Endothelial cell of umbilical vein (primary cell): Measurements from ENCODE around the gene ADRM1. TPM values are rescaled to one million over a fixed set of nuclear protein-coding genes. Genes with fewer than 3 reads are reported as not detected.

ENCODE experiments used
- BruUV-seq: library from RNA; stranded (reverse); fragments of 400-500 nt; replicated peaks from 2 replicates; lab custom pipeline; 2021; lab: Mats Ljungman, UMichigan
- CTCF ChIA-PET: fragments of 300-600, 350-600 bp; sonication (Branson Sonifier 250); formaldehyde crosslinking; loops from one replicate; lab custom pipeline; 2021; ENCODE audit warnings: antibody characterized with exemption, inconsistent platforms; lab: Charles Lee
- POLR2A ChIA-PET: fragments of 300-600, 350-600 bp; sonication (Branson Sonifier 250); formaldehyde crosslinking; loops from one replicate; lab custom pipeline; 2021; ENCODE audit warnings: antibody characterized with exemption, inconsistent platforms; lab: Charles Lee
- DNase-seq: peaks from one replicate; pipeline ENCODE4 v3.0.0-alpha.2; 2011; ENCODE audit warnings: low read depth, low spot score
- FAIRE-seq: peaks from 2 replicates; lab custom pipeline; 2011; peaks lifted over from hg19 to GRCh38; lab: Jason Lieb, UNC
- H2AFZ ChIP-seq: 2 replicates; pipeline ENCODE4 v1.6.0; 2012; ENCODE audit warnings: low read depth, low read length, control low read depth, inconsistent platforms
- H3K27ac ChIP-seq: 2 replicates; pipeline ENCODE4 v1.5.1; 2011; ENCODE audit warnings: low read depth, mild to moderate bottlenecking, control low read depth, low read length, moderate library complexity; ENCODE audit not compliant: insufficient read depth
- H3K27me3 ChIP-seq, 2 experiments: 2 replicates each; pipeline versions ENCODE4 v1.6.0 to v1.6.1; 2011; ENCODE audit warnings: low read length in 2 of 2, mixed read lengths in 1 of 2; ENCODE audit not compliant: control insufficient read depth in 2 of 2, insufficient read depth in 2 of 2
- H3K36me3 ChIP-seq, 2 experiments: 2 replicates in 1 of 2; 3 replicates in 1 of 2; pipeline ENCODE4 v1.5.1; 2011; ENCODE audit warnings: low read length in 2 of 2, mild to moderate bottlenecking in 1 of 2, moderate library complexity in 1 of 2; ENCODE audit not compliant: control insufficient read depth in 2 of 2, insufficient read depth in 2 of 2; ENCODE audit errors: extremely low read depth in 1 of 2
- H3K4me1 ChIP-seq: 3 replicates; pipeline ENCODE4 v1.5.1; 2011; ENCODE audit warnings: mild to moderate bottlenecking, low read length; ENCODE audit not compliant: control insufficient read depth, insufficient read depth; ENCODE audit errors: extremely low read depth
- H3K4me2 ChIP-seq: 2 replicates; pipeline ENCODE4 v1.6.1; 2011; ENCODE audit warnings: low read length, control low read depth, mixed read lengths; ENCODE audit not compliant: insufficient read depth
- H3K4me3 ChIP-seq, 3 experiments: fragments of 200-600 bp in 1 of 3; sonication (generic), shearing (Covaris generic) in 1 of 3; replicated peaks in 1 of 3; 2 replicates each; pipeline ENCODE4 v1.5.1; 2011 to 2016; ENCODE audit warnings: control low read depth in 3 of 3, low read length in 3 of 3, mild to moderate bottlenecking in 2 of 3, inconsistent platforms in 1 of 3, low read depth in 1 of 3, moderate library complexity in 1 of 3; ENCODE audit not compliant: insufficient read depth in 1 of 3
- H3K79me2 ChIP-seq: 2 replicates; pipeline ENCODE4 v1.6.0; 2012; ENCODE audit warnings: low read length, inconsistent platforms; ENCODE audit not compliant: control insufficient read depth, insufficient read depth
- H3K9ac ChIP-seq: replicated peaks from 2 replicates; pipeline ENCODE3; 2011; ENCODE audit warnings: low read length, control low read depth; ENCODE audit not compliant: insufficient read depth; ENCODE audit errors: extremely low read depth
- H3K9me1 ChIP-seq: replicated peaks from 3 replicates; pipeline ENCODE4 v1.6.0; 2011; ENCODE audit warnings: mild to moderate bottlenecking, low read length; ENCODE audit not compliant: control insufficient read depth, insufficient read depth; ENCODE audit errors: extremely low read depth
- H3K9me3 ChIP-seq: replicated peaks from 2 replicates; pipeline ENCODE4 v1.5.1; 2012; ENCODE audit warnings: low read length, inconsistent platforms; ENCODE audit not compliant: control insufficient read depth, insufficient read depth
- H4K20me1 ChIP-seq: replicated peaks from 2 replicates; pipeline ENCODE3; 2011; ENCODE audit warnings: mild to moderate bottlenecking, low read length; ENCODE audit not compliant: control insufficient read depth, insufficient read depth; ENCODE audit errors: extremely low read depth
- EZH2 ChIP-seq: IDR thresholded peaks from 2 replicates; pipeline ENCODE4 v1.6.1; 2012; ENCODE audit warnings: borderline replicate concordance, low read depth, mild to moderate bottlenecking, moderate library complexity, low read length, inconsistent platforms; ENCODE audit not compliant: severe bottlenecking
- FOS ChIP-seq: IDR thresholded peaks from 2 replicates; pipeline ENCODE4 v1.6.1; 2011; ENCODE audit warnings: mild to moderate bottlenecking, low read length, moderate library complexity, borderline replicate concordance; ENCODE audit not compliant: insufficient read depth
- GATA2 ChIP-seq: IDR thresholded peaks from 2 replicates; pipeline ENCODE4 v1.7.0; 2011; ENCODE audit warnings: low read depth, mild to moderate bottlenecking, moderate library complexity, mixed read lengths, low read length; ENCODE audit not compliant: insufficient read length, insufficient read depth
- JUN ChIP-seq: IDR thresholded peaks from 2 replicates; pipeline ENCODE4 v1.6.1; 2011; ENCODE audit warnings: borderline replicate concordance, low read depth; ENCODE audit not compliant: insufficient read length, insufficient read depth
- MYC ChIP-seq: IDR thresholded peaks from one replicate; pipeline ENCODE4 v1.6.1; 2011; ENCODE audit warnings: mild to moderate bottlenecking, low read depth, low read length
- POLR2A ChIP-seq: IDR thresholded peaks from 2 replicates; pipeline ENCODE4 v1.6.1; 2012; ENCODE audit warnings: low read depth, mild to moderate bottlenecking, control low read depth, low read length
- POLR2AphosphoS5 ChIP-seq: IDR thresholded peaks from 2 replicates; pipeline ENCODE4 v1.6.1; 2012; ENCODE audit warnings: low read depth, mild to moderate bottlenecking, control low read depth, low read length, moderate library complexity; ENCODE audit not compliant: insufficient read depth
- dilution Hi-C: fragments of 300-500 bp; cut with MboI; formaldehyde crosslinking; loops from one replicate; pipeline ENCODE4 v1.15.0; 2019; ENCODE audit warnings: low sequenced_read_pairs; ENCODE audit not compliant: extremely low pct_ligation_motif_present
- intact Hi-C: fragments of 100-400 bp; cut with micrococcal nuclease; formaldehyde crosslinking; loops from one replicate; pipeline ENCODE4 v1.10.0; 2022
- polyA plus RNA-seq, 4 experiments: library from polyadenylated mRNA; depleted of rRNA in 3 of 4; stranded (reverse) in 3 of 4; unstranded in 1 of 4; fragments of >200 nt; gene quantifications; 2 replicates each; pipeline versions ENCODE4 v1.2.1 to v1.2.3, GENCODE V29; 2011 to 2012; ENCODE audit warnings: missing spikeins in 1 of 4
- total RNA-seq: library from RNA; stranded (reverse); gene quantifications from 2 replicates; pipeline ENCODE4 v1.2.3, GENCODE V29; 2021
- TF ChIP-seq, protein P1 (sequence below): IDR thresholded peaks from 2 replicates; pipeline ENCODE4 v1.6.1; 2011; ENCODE audit not compliant: insufficient read depth, insufficient read length
- TF ChIP-seq, protein P2 (sequence below), 2 donors: IDR thresholded peaks; 1 replicate in 1 of 2; 2 replicates in 1 of 2; pipeline ENCODE4 v1.5.1; 2011; ENCODE audit warnings: low read length in 2 of 2, mild to moderate bottlenecking in 2 of 2, moderate library complexity in 2 of 2, control low read depth in 1 of 2, inconsistent platforms in 1 of 2, low read depth in 1 of 2; ENCODE audit not compliant: insufficient read depth in 1 of 2; ENCODE audit errors: extremely low read depth in 1 of 2

ADRM1 gene
- total and polyA plus RNA-seq, 2 donors (not counting 3 experiments of a cell fraction or from before 2014, with no cell fraction given) = 154 to 179 TPM

DNA sequence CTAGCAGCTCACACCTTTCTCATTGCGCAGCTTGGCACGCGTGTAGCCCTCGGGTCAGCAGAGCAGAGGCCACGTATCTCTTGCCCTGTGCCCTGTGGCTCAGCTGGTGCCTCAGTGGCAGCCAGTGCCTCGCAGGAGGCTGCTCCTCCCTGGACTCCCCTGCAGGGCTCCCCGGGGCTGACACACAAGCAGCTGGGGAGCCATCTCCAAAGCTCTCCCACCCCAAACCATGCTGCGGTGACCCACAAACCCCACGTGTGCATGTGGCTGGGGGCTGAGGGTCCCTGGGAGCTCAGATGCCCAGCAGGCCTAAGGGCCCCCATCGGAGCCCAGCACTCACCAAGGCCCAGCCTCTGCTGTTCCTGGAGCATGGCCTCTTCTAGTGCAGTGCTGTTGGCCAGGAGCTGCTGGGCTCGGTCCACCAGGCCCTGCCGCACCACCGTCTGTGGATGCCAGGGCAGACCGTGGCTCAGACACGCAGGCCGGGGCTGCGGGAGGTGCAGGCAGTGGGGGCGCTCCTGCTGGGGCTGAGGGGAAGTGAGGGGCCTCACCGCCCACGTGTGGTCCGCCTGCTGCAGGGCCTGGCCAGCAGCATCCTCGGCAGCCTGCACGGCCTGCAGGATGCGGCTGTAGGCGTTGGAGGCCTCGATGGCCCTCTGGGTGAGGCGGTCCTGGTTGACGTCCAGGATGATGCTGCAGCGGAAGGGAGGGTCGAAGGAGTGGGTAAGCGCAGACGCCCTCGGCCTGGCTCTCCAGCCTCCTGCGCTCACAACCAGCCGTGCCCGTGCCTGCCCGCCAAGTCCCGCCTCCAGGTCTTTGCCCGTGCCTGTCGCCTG lies 13.8 kb downstream of the ADRM1 start:
- intact Hi-C loops (no loop called here), dilution Hi-C loops (no loop called here)
- FAIRE-seq = no peak
- Histone ChIP-seq H3K4me2 (no peak overlapping the region), H3K27ac (no peak overlapping the region), H3K4me1 (no peaks in the 10 kb centered on the region), H4K20me1 (no peaks in the 10 kb centered on the region), H2AFZ (no peak overlapping the region), H3K27me3 (no peaks in the 10 kb centered on the region), H3K9ac (no peak overlapping the region), H3K79me2 (peaks cover 4% of the 10 kb centered on the region), H3K9me3 (no peaks in the 10 kb centered on the region), H3K4me3 (no peak overlapping the region), H3K9me1 (no peaks in the 10 kb centered on the region), H3K36me3 (peaks cover 12 to 54% of the 10 kb centered on the region in 2 experiments)
- ChIA-PET POLR2A (no interaction called here), CTCF (interaction anchor here (1.2 to 1.7 kb wide), 2 partner anchors 59 to 66 kb away, joined by 4 to 5 read pairs; no protein-coding TSS in a partner anchor)
- BruUV-seq = no TSS peak
- TF ChIP-seq FOS = no peak
- TF ChIP-seq MYC = no peak
- TF ChIP-seq, protein P1, sequence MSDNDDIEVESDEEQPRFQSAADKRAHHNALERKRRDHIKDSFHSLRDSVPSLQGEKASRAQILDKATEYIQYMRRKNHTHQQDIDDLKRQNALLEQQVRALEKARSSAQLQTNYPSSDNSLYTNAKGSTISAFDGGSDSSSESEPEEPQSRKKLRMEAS = no peak
- TF ChIP-seq EZH2 = no peak
- TF ChIP-seq POLR2AphosphoS5 = no peak
- TF ChIP-seq, protein P2, sequence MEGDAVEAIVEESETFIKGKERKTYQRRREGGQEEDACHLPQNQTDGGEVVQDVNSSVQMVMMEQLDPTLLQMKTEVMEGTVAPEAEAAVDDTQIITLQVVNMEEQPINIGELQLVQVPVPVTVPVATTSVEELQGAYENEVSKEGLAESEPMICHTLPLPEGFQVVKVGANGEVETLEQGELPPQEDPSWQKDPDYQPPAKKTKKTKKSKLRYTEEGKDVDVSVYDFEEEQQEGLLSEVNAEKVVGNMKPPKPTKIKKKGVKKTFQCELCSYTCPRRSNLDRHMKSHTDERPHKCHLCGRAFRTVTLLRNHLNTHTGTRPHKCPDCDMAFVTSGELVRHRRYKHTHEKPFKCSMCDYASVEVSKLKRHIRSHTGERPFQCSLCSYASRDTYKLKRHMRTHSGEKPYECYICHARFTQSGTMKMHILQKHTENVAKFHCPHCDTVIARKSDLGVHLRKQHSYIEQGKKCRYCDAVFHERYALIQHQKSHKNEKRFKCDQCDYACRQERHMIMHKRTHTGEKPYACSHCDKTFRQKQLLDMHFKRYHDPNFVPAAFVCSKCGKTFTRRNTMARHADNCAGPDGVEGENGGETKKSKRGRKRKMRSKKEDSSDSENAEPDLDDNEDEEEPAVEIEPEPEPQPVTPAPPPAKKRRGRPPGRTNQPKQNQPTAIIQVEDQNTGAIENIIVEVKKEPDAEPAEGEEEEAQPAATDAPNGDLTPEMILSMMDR (IDR thresholded peaks at IDR 0.05; ENCODE audit: extremely low read depth in 1 of 2, insufficient read depth in 1 of 2, low read depth in 1 of 2, low read length in 2 of 2) = no peak
- TF ChIP-seq POLR2A = no peak
- TF ChIP-seq JUN = no peak
- no peak for TF ChIP-seq GATA2
- DNase-seq = no peak
